ENCODE results near the gene CCNT2.

Gene CCNT2

DNA sequence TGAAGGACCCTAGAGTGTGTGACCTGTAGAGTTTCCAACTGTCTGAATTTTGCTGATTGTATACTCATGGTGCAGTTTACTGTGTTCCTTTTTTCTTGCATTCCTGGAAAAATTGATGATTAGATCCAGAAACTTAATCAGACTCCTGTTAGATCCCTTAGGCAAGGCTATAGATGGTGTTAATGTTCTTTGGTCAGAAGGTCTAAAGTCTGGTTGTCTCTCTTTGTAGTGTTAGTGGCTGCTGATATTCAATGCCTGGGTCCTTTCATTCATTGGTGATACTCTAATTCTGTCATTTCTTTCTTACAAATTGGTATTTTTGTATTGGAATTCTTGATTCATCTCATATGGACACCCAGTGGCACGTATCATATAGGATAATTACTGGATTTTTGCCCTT, 6.3 kb downstream of the CCNT2 start:
- peaks cover 0 to 92% (median 31%) of the 10 kb centered on the region in 4 donors for H3K4me1 ChIP-seq
- DNase-seq = no peak
- H3K9me3 ChIP-seq = no peaks in the 10 kb centered on the region
- H3K4me3 ChIP-seq = no peak overlapping the region
- H3K27ac ChIP-seq = no peak overlapping the region
- H3K27me3 ChIP-seq = no peaks in the 10 kb centered on the region
- TF ChIP-seq CTCF (IDR thresholded peaks at IDR 0.05) = no peak
- intact Hi-C loops (cut with DNase I; ENCODE audit: low total_unique reads) = loop anchor here (10.0 kb wide), 1 partner anchor 130 kb away; the partner anchor contains the start of gene RAB3GAP1
- no peaks in the 10 kb centered on the region for H3K36me3 ChIP-seq

- H3K27ac ChIP-seq = no peak overlapping the region
- intact Hi-C loops (cut with DNase I; ENCODE audit: low total_unique reads) = loop anchor here (10.0 kb wide), 1 partner anchor 128 kb away; the partner anchor contains the start of gene RAB3GAP1
Observed at GRCh38 chr2:134926231-134926931, 7.8 kb downstream of the CCNT2 start.

DNA sequence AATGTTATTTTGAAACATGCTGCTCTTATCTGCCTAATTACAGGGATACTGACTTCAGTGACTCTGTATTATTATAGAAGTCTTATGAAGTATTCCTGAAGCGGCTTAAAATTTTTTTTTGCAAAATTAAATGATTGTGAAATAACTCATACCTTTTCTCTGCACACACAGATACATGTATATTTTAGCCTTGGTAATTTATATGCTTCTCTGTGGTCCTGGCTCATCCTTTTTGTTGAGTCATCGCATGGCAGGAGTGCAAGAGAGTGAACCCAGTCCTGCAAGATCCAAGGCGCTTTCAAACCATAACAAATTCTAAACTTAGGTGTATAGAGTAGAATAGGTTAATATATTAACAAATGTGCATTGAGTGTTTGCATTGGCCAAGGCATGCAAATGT, 8.6 kb downstream of the CCNT2 start:
- H3K27ac ChIP-seq = no peak overlapping the region
- peaks cover 0 to 73% (median 17%) of the 10 kb centered on the region in 4 donors for H3K4me1 ChIP-seq
- intact Hi-C loops (cut with DNase I; ENCODE audit: low total_unique reads) = loop anchor here (10.0 kb wide), 1 partner anchor 128 kb away; the partner anchor contains the start of gene RAB3GAP1
- H3K27me3 ChIP-seq = no peaks in the 10 kb centered on the region
- no peak for DNase-seq
- no peaks in the 10 kb centered on the region for H3K9me3 ChIP-seq
- H3K36me3 ChIP-seq = no peaks in the 10 kb centered on the region
- no peak for TF ChIP-seq CTCF (IDR thresholded peaks at IDR 0.05)
- H3K4me3 ChIP-seq = no peak overlapping the region

More at GRCh38 chr2:134926231-134926931, 7.8 kb downstream of the CCNT2 start:
- TF ChIP-seq CTCF (IDR thresholded peaks at IDR 0.05) = no peak
- peaks cover 0 to 81% (median 20%) of the 10 kb centered on the region in 4 donors for H3K4me1 ChIP-seq
- no peaks in the 10 kb centered on the region for H3K27me3 ChIP-seq
- H3K9me3 ChIP-seq = no peaks in the 10 kb centered on the region
- H3K4me3 ChIP-seq = no peak overlapping the region
- no peaks in the 10 kb centered on the region for H3K36me3 ChIP-seq
- DNase-seq = no peak

GRCh38 chr2:134932864-134933526, 14.4 kb downstream of the CCNT2 start:
- H3K4me3 ChIP-seq = no peak overlapping the region
- no peak overlapping the region for H3K27ac ChIP-seq
- peaks cover 0 to 56% (median 18%) of the 10 kb centered on the region in 4 donors for H3K4me1 ChIP-seq
- H3K27me3 ChIP-seq = no peaks in the 10 kb centered on the region
- DNase-seq = no peak
- H3K9me3 ChIP-seq = no peaks in the 10 kb centered on the region
- intact Hi-C loops (cut with DNase I; ENCODE audit: low total_unique reads) = no loop called here
- TF ChIP-seq CTCF (IDR thresholded peaks at IDR 0.05) = no peak
- H3K36me3 ChIP-seq = peaks cover 0 to 11% (median 9%) of the 10 kb centered on the region in 3 donors

DNA sequence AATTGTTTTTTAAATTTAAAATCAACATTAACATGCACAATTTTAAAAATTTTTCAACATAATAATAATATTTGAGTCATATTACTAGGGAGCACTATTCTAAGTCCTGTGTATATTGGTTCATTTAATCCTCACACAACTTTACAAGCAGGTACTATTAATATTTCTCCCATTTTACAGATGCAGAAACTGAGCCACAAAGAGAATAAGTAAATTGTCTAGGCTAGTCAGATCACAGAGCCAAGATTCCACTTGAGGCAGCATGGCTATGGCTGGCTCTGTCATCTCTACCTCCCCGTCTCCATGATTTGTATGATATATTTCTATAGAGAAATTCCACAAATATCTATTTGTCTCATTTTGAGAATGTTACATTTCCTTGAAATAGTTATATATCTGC, 15.1 kb downstream of the CCNT2 start:
- intact Hi-C loops (cut with DNase I; ENCODE audit: low total_unique reads) = no loop called here
- DNase-seq = no peak
- Histone ChIP-seq H3K36me3 (peaks cover 2 to 16% (median 11%) of the 10 kb centered on the region in 3 donors), H3K27me3 (no peaks in the 10 kb centered on the region), H3K27ac (no peak overlapping the region), H3K4me3 (no peak overlapping the region), H3K9me3 (no peaks in the 10 kb centered on the region), H3K4me1 (peaks cover 0 to 50% (median 18%) of the 10 kb centered on the region in 4 donors)
- no peak for TF ChIP-seq CTCF (IDR thresholded peaks at IDR 0.05)
